ENCODE results near the gene PHLDB3. TPM values are rescaled to one million over a fixed set of nuclear protein-coding genes. Genes with fewer than 3 reads are reported as not detected.
A peak's percentile ranks its signal among the peaks of the same experiment; 100 is the strongest.

The PHLDB3 gene
- total RNA-seq, 1 experiment from 2014 or later, result 33.1 TPM

GRCh38 chr19:43526884-43527859, 22.6 kb upstream of the PHLDB3 start, which contains the start of gene ETHE1:
Gene ETHE1 (minus strand): TSS chr19:43527201. CDS start chr19:43527177, 24 bp downstream.
- peak; percentile 88 to 91 for DNase-seq
- H3K36me3 Mint-ChIP-seq (ENCODE audit: insufficient read depth, unreplicated experiment), result peaks cover 18% of the 10 kb centered on the region
- peak within 1 kb of the TSS; percentile 98 for H3K4me3 Mint-ChIP-seq (ENCODE audit: unreplicated experiment)
- BruUV-seq (replicated peaks), result no TSS peak
- no peaks in the 10 kb centered on the region; the same call in 1 of the 2 replicates for H3K36me3 ChIP-seq (ENCODE audit: control insufficient read depth, insufficient read depth, low read length)
- H3K27ac Mint-ChIP-seq (ENCODE audit: unreplicated experiment), result peak within 1 kb of the TSS; percentile 93
- H3K4me1 ChIP-seq, result peaks cover 17% of the 10 kb centered on the region
- POLR2A ChIA-PET, result no interaction called here
- intact Hi-C loops (cut with micrococcal nuclease; ENCODE audit: unreplicated experiment), result loop anchor here (5.0 kb wide), 1 partner anchor 65 kb away; no protein-coding TSS in a partner anchor
- no peaks in the 10 kb centered on the region for H3K9me3 ChIP-seq
- TF ChIP-seq, protein P1, sequence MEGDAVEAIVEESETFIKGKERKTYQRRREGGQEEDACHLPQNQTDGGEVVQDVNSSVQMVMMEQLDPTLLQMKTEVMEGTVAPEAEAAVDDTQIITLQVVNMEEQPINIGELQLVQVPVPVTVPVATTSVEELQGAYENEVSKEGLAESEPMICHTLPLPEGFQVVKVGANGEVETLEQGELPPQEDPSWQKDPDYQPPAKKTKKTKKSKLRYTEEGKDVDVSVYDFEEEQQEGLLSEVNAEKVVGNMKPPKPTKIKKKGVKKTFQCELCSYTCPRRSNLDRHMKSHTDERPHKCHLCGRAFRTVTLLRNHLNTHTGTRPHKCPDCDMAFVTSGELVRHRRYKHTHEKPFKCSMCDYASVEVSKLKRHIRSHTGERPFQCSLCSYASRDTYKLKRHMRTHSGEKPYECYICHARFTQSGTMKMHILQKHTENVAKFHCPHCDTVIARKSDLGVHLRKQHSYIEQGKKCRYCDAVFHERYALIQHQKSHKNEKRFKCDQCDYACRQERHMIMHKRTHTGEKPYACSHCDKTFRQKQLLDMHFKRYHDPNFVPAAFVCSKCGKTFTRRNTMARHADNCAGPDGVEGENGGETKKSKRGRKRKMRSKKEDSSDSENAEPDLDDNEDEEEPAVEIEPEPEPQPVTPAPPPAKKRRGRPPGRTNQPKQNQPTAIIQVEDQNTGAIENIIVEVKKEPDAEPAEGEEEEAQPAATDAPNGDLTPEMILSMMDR (IDR thresholded peaks at IDR 0.05; ENCODE audit: insufficient read depth in 1 of 2, low read depth in 1 of 2, low read length in 1 of 2, severe bottlenecking in 1 of 2, unreplicated experiment in 1 of 2), result no peak
- no peaks in the 10 kb centered on the region for H3K27me3 ChIP-seq (replicated peaks; ENCODE audit: control insufficient read depth, insufficient read depth, low read length)
- H3K4me1 Mint-ChIP-seq (ENCODE audit: low read depth, unreplicated experiment), result peaks cover 22% of the 10 kb centered on the region
- CTCF ChIA-PET, result interaction anchor here (1.3 to 2.2 kb wide), 2 partner anchors 80 kb away, joined by 5 to 9 read pairs; no protein-coding TSS in a partner anchor
- H3K9me3 Mint-ChIP-seq (ENCODE audit: unreplicated experiment), result no peaks in the 10 kb centered on the region
- no peaks in the 10 kb centered on the region for H3K27me3 Mint-ChIP-seq (ENCODE audit: insufficient read depth, unreplicated experiment)
- H3K4me3 ChIP-seq (ENCODE audit: low read depth, low read length), result peak within 1 kb of the TSS; percentile 85

GRCh38 chr19:43525836-43526771, 21.6 kb upstream of the PHLDB3 start:
- peak overlapping the region; percentile 93 for H3K27ac Mint-ChIP-seq (ENCODE audit: unreplicated experiment)
- no peaks in the 10 kb centered on the region for H3K9me3 Mint-ChIP-seq (ENCODE audit: unreplicated experiment)
- Histone ChIP-seq H3K4me1 (peaks cover 15% of the 10 kb centered on the region), H3K36me3 (ENCODE audit: control insufficient read depth, insufficient read depth, low read length) (no peaks in the 10 kb centered on the region; the same call in 1 of the 2 replicates), H3K4me3 (ENCODE audit: low read depth, low read length) (peak overlapping the region; percentile 85), H3K27me3 (replicated peaks; ENCODE audit: control insufficient read depth, insufficient read depth, low read length) (no peaks in the 10 kb centered on the region), H3K9me3 (no peaks in the 10 kb centered on the region)
- H3K4me1 Mint-ChIP-seq (ENCODE audit: low read depth, unreplicated experiment), result peaks cover 22% of the 10 kb centered on the region
- CTCF ChIA-PET, result interaction anchor here (0.6 to 2.2 kb wide), 5 partner anchors 22 to 93 kb away, joined by 3 to 9 read pairs (median 5); partner anchors contain the start of gene PHLDB3
- TF ChIP-seq, protein P1 (IDR thresholded peaks at IDR 0.05; ENCODE audit: insufficient read depth in 1 of 2, low read depth in 1 of 2, low read length in 1 of 2, severe bottlenecking in 1 of 2, unreplicated experiment in 1 of 2), result no peak
- H3K36me3 Mint-ChIP-seq (ENCODE audit: insufficient read depth, unreplicated experiment), result peaks cover 18% of the 10 kb centered on the region
- no peaks in the 10 kb centered on the region for H3K27me3 Mint-ChIP-seq (ENCODE audit: insufficient read depth, unreplicated experiment)
- intact Hi-C loops (cut with micrococcal nuclease; ENCODE audit: unreplicated experiment), result loop anchor here (1.0 to 5.0 kb wide), 2 partner anchors 7 to 64 kb away; partner anchors contain the start of gene ZNF575
- POLR2A ChIA-PET, result no interaction called here
- peak overlapping the region; percentile 98 for H3K4me3 Mint-ChIP-seq (ENCODE audit: unreplicated experiment)
- peak; percentile 37 to 54 for DNase-seq
- TSS peak; percentile 43 for BruUV-seq (replicated peaks)

All from Caco-2 (cell line).